Measurements from ENCODE around the gene SH3D21.

Gene SH3D21

DNA sequence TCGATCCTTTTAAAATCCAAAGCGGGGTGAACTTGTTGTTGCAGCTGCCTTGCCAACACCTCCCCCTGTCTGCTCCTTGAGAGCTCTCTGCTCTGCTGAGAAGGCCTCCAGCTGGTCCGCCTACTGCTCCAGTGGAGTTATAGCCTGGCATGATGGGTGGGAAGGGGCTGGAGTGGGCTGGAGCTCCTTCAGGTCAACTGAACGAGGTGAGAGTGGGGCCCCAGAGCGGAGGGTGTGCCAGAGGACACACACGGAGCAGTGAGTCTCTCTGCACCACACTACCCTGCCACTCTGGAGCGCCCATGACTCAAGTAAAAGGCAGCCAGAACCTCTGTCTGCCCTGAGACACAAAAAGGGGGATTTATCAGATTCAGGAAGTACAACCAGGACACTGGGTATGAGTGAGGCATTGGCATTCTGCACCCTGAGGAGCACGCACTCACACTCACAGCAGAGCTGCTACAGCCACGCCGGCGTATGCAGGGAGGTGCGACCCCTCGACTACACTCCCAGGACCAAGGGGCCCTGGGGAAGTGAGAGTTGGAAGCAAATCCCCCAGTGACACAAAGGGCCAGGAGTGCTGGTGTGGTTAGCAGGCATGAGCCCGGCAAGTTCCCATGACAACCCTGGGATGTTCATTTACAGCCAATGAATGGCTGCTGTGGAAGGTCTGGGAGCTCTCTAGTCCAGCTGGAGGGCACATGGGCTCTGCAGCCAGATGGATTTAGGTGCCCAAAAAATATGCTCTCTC lies 45.2 kb downstream of the SH3D21 start:
- peak; percentile 76 for TF ChIP-seq FEZF1 (tag by site-specific recombination; IDR thresholded peaks at IDR 0.05)
- TF ChIP-seq ZFP3 (tag by site-specific recombination; IDR thresholded peaks at IDR 0.05; ENCODE audit: low read depth), result no peak
- peak; percentile 82 for TF ChIP-seq EGR2 (tag by site-specific recombination; IDR thresholded peaks at IDR 0.05; ENCODE audit: low read depth)
- TF ChIP-seq ZNF488 (tag by site-specific recombination; IDR thresholded peaks at IDR 0.05), result no peak
- TF ChIP-seq, protein P1, sequence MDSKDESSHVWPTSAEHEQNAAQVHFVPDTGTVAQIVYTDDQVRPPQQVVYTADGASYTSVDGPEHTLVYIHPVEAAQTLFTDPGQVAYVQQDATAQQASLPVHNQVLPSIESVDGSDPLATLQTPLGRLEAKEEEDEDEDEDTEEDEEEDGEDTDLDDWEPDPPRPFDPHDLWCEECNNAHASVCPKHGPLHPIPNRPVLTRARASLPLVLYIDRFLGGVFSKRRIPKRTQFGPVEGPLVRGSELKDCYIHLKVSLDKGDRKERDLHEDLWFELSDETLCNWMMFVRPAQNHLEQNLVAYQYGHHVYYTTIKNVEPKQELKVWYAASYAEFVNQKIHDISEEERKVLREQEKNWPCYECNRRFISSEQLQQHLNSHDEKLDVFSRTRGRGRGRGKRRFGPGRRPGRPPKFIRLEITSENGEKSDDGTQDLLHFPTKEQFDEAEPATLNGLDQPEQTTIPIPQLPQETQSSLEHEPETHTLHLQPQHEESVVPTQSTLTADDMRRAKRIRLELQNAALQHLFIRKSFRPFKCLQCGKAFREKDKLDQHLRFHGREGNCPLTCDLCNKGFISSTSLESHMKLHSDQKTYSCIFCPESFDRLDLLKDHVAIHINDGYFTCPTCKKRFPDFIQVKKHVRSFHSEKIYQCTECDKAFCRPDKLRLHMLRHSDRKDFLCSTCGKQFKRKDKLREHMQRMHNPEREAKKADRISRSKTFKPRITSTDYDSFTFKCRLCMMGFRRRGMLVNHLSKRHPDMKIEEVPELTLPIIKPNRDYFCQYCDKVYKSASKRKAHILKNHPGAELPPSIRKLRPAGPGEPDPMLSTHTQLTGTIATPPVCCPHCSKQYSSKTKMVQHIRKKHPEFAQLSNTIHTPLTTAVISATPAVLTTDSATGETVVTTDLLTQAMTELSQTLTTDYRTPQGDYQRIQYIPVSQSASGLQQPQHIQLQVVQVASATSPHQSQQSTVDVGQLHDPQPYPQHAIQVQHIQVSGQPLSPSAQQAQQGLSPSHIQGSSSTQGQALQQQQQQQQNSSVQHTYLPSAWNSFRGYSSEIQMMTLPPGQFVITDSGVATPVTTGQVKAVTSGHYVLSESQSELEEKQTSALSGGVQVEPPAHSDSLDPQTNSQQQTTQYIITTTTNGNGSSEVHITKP (tag by site-specific recombination; IDR thresholded peaks at IDR 0.05), result no peak
- no peak for TF ChIP-seq ZBTB21 (tag by site-specific recombination; IDR thresholded peaks at IDR 0.05)
- no peak for TF ChIP-seq ZSCAN16 (tag by site-specific recombination; IDR thresholded peaks at IDR 0.05)
- TF ChIP-seq ZFP69B (tag by site-specific recombination; IDR thresholded peaks at IDR 0.05), result no peak
- TF ChIP-seq ZNF837 (tag by site-specific recombination; IDR thresholded peaks at IDR 0.05), result no peak
- TF ChIP-seq ZNF473 (tag by site-specific recombination; IDR thresholded peaks at IDR 0.05), result no peak
- no peak for TF ChIP-seq ZNF549 (tag by site-specific recombination; IDR thresholded peaks at IDR 0.05)
- TF ChIP-seq RBAK (tag by site-specific recombination; IDR thresholded peaks at IDR 0.05), result no peak
- peak; percentile 78 for TF ChIP-seq ZFHX2 (tag by site-specific recombination; conservative IDR thresholded peaks at IDR 0.05)
- POLR2A ChIA-PET, result no interaction called here
- H3K4me3 ChIP-seq (ENCODE audit: low read depth, low read length), result no peak overlapping the region
- CTCF ChIA-PET, result interaction anchor here (0.6 to 3.5 kb wide), 6 partner anchors 8 to 238 kb away, joined by 3 to 17 read pairs (median 4); no protein-coding TSS in a partner anchor
- no peaks in the 10 kb centered on the region for H3K4me1 ChIP-seq (ENCODE audit: control insufficient read depth, insufficient read depth, low read length)
- no peaks in the 10 kb centered on the region for H3K9me3 ChIP-seq (ENCODE audit: control insufficient read depth, insufficient read depth, low read depth, low read length)
- H3K27ac ChIP-seq (ENCODE audit: extremely low read depth, low read depth, low read length), result no peak overlapping the region
- H3K36me3 ChIP-seq (ENCODE audit: control insufficient read depth in 2 of 2, insufficient read depth in 1 of 2, low read length in 2 of 2), result peaks cover 0 to 93% of the 10 kb centered on the region in 2 experiments; a peak in 2 of 3 replicates

GRCh38 chr1:36352125-36352909 lies 46.1 kb downstream of the SH3D21 start:
- no peak overlapping the region for H3K27ac ChIP-seq (ENCODE audit: extremely low read depth, low read depth, low read length)

More at GRCh38 chr1:36352125-36352909, 46.1 kb downstream of the SH3D21 start:
- TF ChIP-seq, protein P2, sequence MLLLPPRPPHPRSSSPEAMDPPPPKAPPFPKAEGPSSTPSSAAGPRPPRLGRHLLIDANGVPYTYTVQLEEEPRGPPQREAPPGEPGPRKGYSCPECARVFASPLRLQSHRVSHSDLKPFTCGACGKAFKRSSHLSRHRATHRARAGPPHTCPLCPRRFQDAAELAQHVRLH (tag by site-specific recombination; IDR thresholded peaks at IDR 0.05), result no peak
- no peak for TF ChIP-seq ZNF221 (tag by site-specific recombination; IDR thresholded peaks at IDR 0.05; ENCODE audit: borderline replicate concordance)
- no peak for TF ChIP-seq ZNF121 (tag by site-specific recombination; IDR thresholded peaks at IDR 0.05)
- TF ChIP-seq ZBTB26 (tag by site-specific recombination; optimal IDR thresholded peaks at IDR 0.05), result no peak
- no peak for TF ChIP-seq FEZF1 (tag by site-specific recombination; IDR thresholded peaks at IDR 0.05)
- TF ChIP-seq ZNF777 (tag by site-specific recombination; IDR thresholded peaks at IDR 0.05; ENCODE audit: borderline replicate concordance), result no peak
- no peak for TF ChIP-seq ZNF658 (tag by site-specific recombination; IDR thresholded peaks at IDR 0.05)
- Histone ChIP-seq H3K4me3 (ENCODE audit: low read depth, low read length) (no peak overlapping the region), H3K9me3 (ENCODE audit: control insufficient read depth, insufficient read depth, low read depth, low read length) (no peaks in the 10 kb centered on the region), H3K36me3 (ENCODE audit: control insufficient read depth in 2 of 2, insufficient read depth in 1 of 2, low read length in 2 of 2) (peaks cover 0 to 92% of the 10 kb centered on the region in 2 experiments; a peak in 2 of 3 replicates), H3K4me1 (ENCODE audit: control insufficient read depth, insufficient read depth, low read length) (no peaks in the 10 kb centered on the region)
- ChIA-PET POLR2A (interaction anchor here (0.5 kb wide), 1 partner anchor 19 kb away, joined by 7 read pairs; no protein-coding TSS in a partner anchor), CTCF (interaction anchor here (0.7 to 3.5 kb wide), 5 partner anchors 9 to 36 kb away, joined by 3 to 17 read pairs (median 5); no protein-coding TSS in a partner anchor)

All from HEK293 (cell line).